H1 (cell line): ENCODE results near the gene TLR5. TPM values are rescaled to one million over a fixed set of nuclear protein-coding genes. Genes with fewer than 3 reads are reported as not detected.

Experiments
- CTCF ChIA-PET: fragments of 300-600 bp; sonication (Branson Sonifier 250); formaldehyde crosslinking; loops from one replicate; lab custom pipeline; 2021; ENCODE audit not compliant: partially characterized antibody; lab: Charles Lee
- POLR2A ChIA-PET: fragments of 300-600 bp; sonication (Branson Sonifier 250); formaldehyde crosslinking; loops from one replicate; lab custom pipeline; 2021; ENCODE audit warnings: inconsistent platforms; ENCODE audit not compliant: partially characterized antibody; lab: Charles Lee
- DNase-seq, 2 experiments: peaks; one replicate each; pipeline versions ENCODE4 v3.0.0 to v3.0.0-alpha.2; 2010 to 2022; ENCODE audit warnings: low spot score in 2 of 2, low read depth in 1 of 2, mixed read lengths in 1 of 2
- FAIRE-seq: peaks from 2 replicates; lab custom pipeline; 2011; peaks lifted over from hg19 to GRCh38; lab: Jason Lieb, UNC
- H2AFZ ChIP-seq: 2 replicates; pipeline ENCODE4 v1.8.1; 2012; ENCODE audit warnings: low read length, inconsistent platforms
- H2AK5ac ChIP-seq: 2 replicates; pipeline ENCODE4 v1.6.1; 2013; ENCODE audit warnings: low read depth, low read length
- H2BK120ac ChIP-seq: replicated peaks from 2 replicates; pipeline ENCODE3; 2013; ENCODE audit warnings: low read depth, low read length, inconsistent platforms
- H2BK12ac ChIP-seq: 2 replicates; pipeline ENCODE4 v1.6.1; 2013; ENCODE audit warnings: low read depth, low read length
- H2BK15ac ChIP-seq: 2 replicates; pipeline ENCODE4 v1.6.1; 2013; ENCODE audit warnings: low read length
- H2BK20ac ChIP-seq: 2 replicates; pipeline ENCODE4 v1.6.1; 2013; ENCODE audit warnings: low read length
- H2BK5ac ChIP-seq: 2 replicates; pipeline ENCODE4 v1.6.1; 2013; ENCODE audit warnings: low read depth, low read length
- H3K14ac ChIP-seq: 2 replicates; pipeline ENCODE4 v1.6.1; 2013; ENCODE audit warnings: inconsistent platforms; ENCODE audit not compliant: insufficient read length
- H3K18ac ChIP-seq: 2 replicates; pipeline ENCODE4 v1.6.1; 2013; ENCODE audit warnings: low read length; ENCODE audit errors: extremely low read depth
- H3K23ac ChIP-seq: 2 replicates; pipeline ENCODE4 v1.6.1; 2013; ENCODE audit warnings: inconsistent platforms; ENCODE audit not compliant: insufficient read length
- H3K23me2 ChIP-seq: 2 replicates; pipeline ENCODE4 v1.6.1; 2013; ENCODE audit warnings: low read depth, low read length
- H3K27ac ChIP-seq: 2 replicates; pipeline ENCODE4 v1.6.1; 2011; ENCODE audit warnings: low read depth, low read length, inconsistent platforms
- H3K27me3 ChIP-seq, 4 experiments: replicated peaks in 1 of 4; 1 replicate in 1 of 4; 2 replicates in 3 of 4; pipeline versions ENCODE4 v1.6.1 to v1.8.1; 2011 to 2013; ENCODE audit warnings: low read length in 3 of 4, mild to moderate bottlenecking in 3 of 4, inconsistent platforms in 2 of 4, mixed read lengths in 2 of 4, moderate library complexity in 1 of 4; ENCODE audit not compliant: control insufficient read depth in 3 of 4, insufficient read depth in 3 of 4; ENCODE audit errors: extremely low read depth in 1 of 4
- H3K36me3 ChIP-seq, 4 experiments: 2 replicates each; pipeline versions ENCODE4 v1.6.1 to v1.8.1; 2011 to 2013; ENCODE audit warnings: mild to moderate bottlenecking in 4 of 4, low read length in 3 of 4, moderate library complexity in 2 of 4, control low read depth in 1 of 4, inconsistent platforms in 1 of 4; ENCODE audit not compliant: insufficient read depth in 4 of 4, control insufficient read depth in 2 of 4
- H3K4ac ChIP-seq: replicated peaks from 2 replicates; pipeline ENCODE3; 2013; ENCODE audit warnings: low read length, low read depth, mixed read lengths, inconsistent platforms; ENCODE audit not compliant: insufficient read length
- H3K4me1 ChIP-seq, 4 experiments: replicated peaks in 1 of 4; 1 replicate in 1 of 4; 2 replicates in 3 of 4; pipeline versions ENCODE4 v1.6.1 to v1.8.1; 2011 to 2013; ENCODE audit warnings: low read length in 3 of 4, inconsistent platforms in 2 of 4, mixed read lengths in 1 of 4; ENCODE audit not compliant: insufficient read depth in 4 of 4, control insufficient read depth in 3 of 4
- H3K4me2 ChIP-seq, 2 experiments: 2 replicates each; pipeline versions ENCODE4 v1.6.1 to v1.8.1; 2011 to 2013; ENCODE audit warnings: low read depth in 2 of 2, low read length in 2 of 2, control low read depth in 1 of 2, inconsistent platforms in 1 of 2, mild to moderate bottlenecking in 1 of 2; ENCODE audit not compliant: insufficient read depth in 1 of 2
- H3K4me3 ChIP-seq, 4 experiments: fragments of 200-600, 300-600 bp in 1 of 4; sonication (generic), shearing (Covaris generic), sonication (Bioruptor Twin) in 1 of 4; 2 replicates each; pipeline versions ENCODE4 v1.5.1 to v1.8.1; 2011 to 2016; ENCODE audit warnings: low read length in 4 of 4, low read depth in 3 of 4, control low read depth in 2 of 4, inconsistent platforms in 2 of 4, mild to moderate bottlenecking in 2 of 4, mixed read lengths in 1 of 4, moderate library complexity in 1 of 4; ENCODE audit not compliant: insufficient read depth in 2 of 4; ENCODE audit errors: extremely low read depth in 1 of 4
- H3K56ac ChIP-seq: replicated peaks from 2 replicates; pipeline ENCODE3; 2013; ENCODE audit warnings: low read depth, mild to moderate bottlenecking, mixed read lengths, low read length, inconsistent platforms; ENCODE audit not compliant: insufficient read length
- H3K79me1 ChIP-seq: 2 replicates; pipeline ENCODE4 v1.6.1; 2013; ENCODE audit warnings: low read depth, low read length, control low read depth
- H3K79me2 ChIP-seq, 2 experiments: 2 replicates each; pipeline versions ENCODE4 v1.6.1 to v1.8.1; 2012 to 2013; ENCODE audit warnings: low read length in 2 of 2, mild to moderate bottlenecking in 2 of 2, inconsistent platforms in 1 of 2; ENCODE audit not compliant: insufficient read depth in 2 of 2, control insufficient read depth in 1 of 2
- H3K9ac ChIP-seq, 4 experiments: replicated peaks in 1 of 4; 1 replicate in 1 of 4; 2 replicates in 3 of 4; pipeline versions ENCODE4 v1.6.1 to v1.8.1; 2011 to 2013; ENCODE audit warnings: low read depth in 3 of 4, low read length in 3 of 4, control low read depth in 2 of 4, mild to moderate bottlenecking in 2 of 4, moderate library complexity in 2 of 4, inconsistent platforms in 1 of 4; ENCODE audit errors: extremely low read depth in 1 of 4
- H3K9me3 ChIP-seq, 2 experiments: 2 replicates each; pipeline versions ENCODE4 v1.6.1 to v1.8.1; 2012 to 2013; ENCODE audit warnings: mild to moderate bottlenecking in 2 of 2, moderate library complexity in 2 of 2, control low read depth in 1 of 2, inconsistent platforms in 1 of 2, low read depth in 1 of 2, low read length in 1 of 2, mixed read lengths in 1 of 2; ENCODE audit not compliant: insufficient read depth in 2 of 2
- H4K20me1 ChIP-seq, 2 experiments: replicated peaks in 1 of 2; 2 replicates each; pipeline versions ENCODE3 to v1.8.1; 2011 to 2013; ENCODE audit warnings: inconsistent platforms in 2 of 2, low read length in 2 of 2, mild to moderate bottlenecking in 1 of 2; ENCODE audit not compliant: insufficient read depth in 2 of 2, control insufficient read depth in 1 of 2
- H4K5ac ChIP-seq: 2 replicates; pipeline ENCODE4 v1.6.1; 2013; ENCODE audit warnings: low read length, low read depth, mixed read lengths, inconsistent platforms; ENCODE audit not compliant: insufficient read length
- H4K8ac ChIP-seq: 2 replicates; pipeline ENCODE4 v1.8.0; 2013; ENCODE audit warnings: mild to moderate bottlenecking, moderate library complexity, low read length, inconsistent platforms; ENCODE audit not compliant: insufficient read depth; ENCODE audit errors: extremely low read depth
- H4K91ac ChIP-seq: replicated peaks from 2 replicates; pipeline ENCODE3; 2013; ENCODE audit warnings: low read length, mixed read lengths, inconsistent platforms; ENCODE audit not compliant: insufficient read length
- KDM1A ChIP-seq: fragments of 200-600, 300-600 bp; sonication (generic); IDR thresholded peaks from 2 replicates; pipeline ENCODE4 v1.7.1; 2016; ENCODE audit warnings: mild to moderate bottlenecking, low read length, borderline replicate concordance
- POLR2AphosphoS5 ChIP-seq: IDR thresholded peaks from 2 replicates; pipeline ENCODE4 v1.6.1; 2011; ENCODE audit warnings: low read depth, low read length
- RAD21 ChIP-seq, 2 experiments: IDR thresholded peaks in 1 of 2; conservative IDR thresholded peaks in 1 of 2; 2 replicates each; pipeline ENCODE4 v1.6.1; 2011; ENCODE audit warnings: low read depth in 2 of 2, low read length in 2 of 2, improper control_type of control experiment in 1 of 2, inconsistent platforms in 1 of 2, mild to moderate bottlenecking in 1 of 2, moderate library complexity in 1 of 2
- WGBS, 2 experiments: shearing (Covaris generic) in 1 of 2; methylation state at CpG; one replicate each; pipeline versions ENCODE4 v1.1.6 to v1.1.7; 2013 to 2015; ENCODE audit warnings: low lambda C conversion rate in 2 of 2, mixed read lengths in 2 of 2, inconsistent platforms in 1 of 2, low coverage in 1 of 2, missing lambda C conversion rate in 1 of 2; ENCODE audit not compliant: insufficient replicate concordance in 2 of 2, insufficient coverage in 1 of 2, insufficient read length in 1 of 2; ENCODE audit errors: extremely low coverage in 1 of 2, missing lambda C conversion rate in 1 of 2; 5-methylcytosine and 5-hydroxymethylcytosine counted together
- polyA plus RNA-seq, 7 experiments: library from polyadenylated mRNA; depleted of rRNA in 3 of 7; stranded (reverse) in 5 of 7; unstranded in 2 of 7; fragments of >200 nt in 5 of 7; fragments of 200-250 nt in 2 of 7; gene quantifications; 1 replicate in 5 of 7; 2 replicates in 1 of 7; 4 replicates in 1 of 7; pipeline versions ENCODE4 v1.2.1 to v1.2.3, GENCODE V29; 2011 to 2013; ENCODE audit warnings: missing spikeins in 2 of 7, mixed read lengths in 2 of 7
- total RNA-seq: library from RNA; stranded (reverse); fragmentation: NEBNext Ultra II Directional; extraction: Animal tissue kit (Norgen Biotek cat#: 25700); gene quantifications from 2 replicates; pipeline ENCODE4 v1.2.1, GENCODE V29; 2021
- TF ChIP-seq, protein P1 (sequence below), 3 experiments: IDR thresholded peaks; 1 replicate in 2 of 3; 2 replicates in 1 of 3; pipeline versions ENCODE4 v1.5.1 to v1.6.1; 2011; ENCODE audit warnings: low read length in 3 of 3, mild to moderate bottlenecking in 3 of 3, inconsistent platforms in 2 of 3, low read depth in 1 of 3, moderate library complexity in 1 of 3; ENCODE audit not compliant: insufficient read depth in 1 of 3; ENCODE audit errors: control extremely low read depth in 1 of 3

TLR5 gene
- total and polyA plus RNA-seq, 2 of the 8 experiments (the other 6 are each of a cell fraction or from before 2014, with no cell fraction given), result 0.35 to 0.74 TPM

DNA sequence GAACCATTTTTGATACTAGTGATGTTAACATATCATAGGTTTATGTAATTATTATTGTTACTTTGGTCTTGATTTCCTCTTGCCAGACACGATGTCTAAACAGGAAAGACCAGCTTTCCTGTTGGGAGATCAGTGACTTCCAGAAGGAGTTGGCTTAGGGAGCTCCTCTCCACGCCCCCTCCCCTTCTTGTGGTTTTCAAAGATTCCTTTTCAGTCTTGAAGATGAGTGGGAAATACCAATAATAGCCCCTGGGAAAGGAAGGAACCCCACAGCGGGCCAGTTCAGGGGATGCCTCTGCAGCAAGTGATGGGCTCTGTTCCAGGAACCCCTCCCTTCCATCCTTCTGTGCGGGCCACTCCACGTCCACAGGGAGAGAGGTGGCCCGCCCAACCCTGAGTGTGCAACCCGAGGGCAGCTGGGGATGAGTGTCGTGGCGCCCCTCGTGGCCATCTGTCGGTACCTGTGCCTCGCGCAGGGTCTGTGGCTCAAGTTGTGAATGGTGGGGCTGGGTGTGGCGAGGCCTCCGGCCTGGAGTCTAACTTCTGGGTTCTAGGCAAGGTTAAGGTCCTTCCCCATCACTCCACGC lies 65.7 kb downstream of the TLR5 start:
- no peak overlapping the region for H3K4me3 ChIP-seq
- H2BK12ac ChIP-seq, result no peak overlapping the region
- H3K36me3 ChIP-seq, result no peaks in the 10 kb centered on the region
- no peaks in the 10 kb centered on the region for H3K27me3 ChIP-seq
- no peak overlapping the region for H2BK5ac ChIP-seq
- no peaks in the 10 kb centered on the region for H3K79me1 ChIP-seq
- H3K4me2 ChIP-seq, result no peak overlapping the region
- H3K79me2 ChIP-seq, result no peaks in the 10 kb centered on the region
- WGBS, 2 experiments, result 90% methylated on average over 16 of the region's 16 CpGs; no CpG with 5 or more reads in 1 of the 2 experiments
- POLR2A ChIA-PET, result interaction anchor here (1.0 to 6.2 kb wide), 7 partner anchors 19 to 66 kb away, joined by 4 to 43 read pairs (median 13); no protein-coding TSS in a partner anchor
- no peak overlapping the region for H2BK120ac ChIP-seq
- H3K4ac ChIP-seq, result no peak overlapping the region
- no peak overlapping the region for H3K56ac ChIP-seq
- no peaks in the 10 kb centered on the region for H3K23me2 ChIP-seq
- H3K4me1 ChIP-seq, result peaks cover 4 to 11% (median 7%) of the 10 kb centered on the region in 4 experiments
- no peak overlapping the region for H3K23ac ChIP-seq
- CTCF ChIA-PET, result interaction anchor here (0.5 to 18.1 kb wide), 14 partner anchors 9 to 1101 kb away, joined by 3 to 163 read pairs (median 4); no protein-coding TSS in a partner anchor
- no peak overlapping the region for H2BK15ac ChIP-seq
- H2BK20ac ChIP-seq, result peak overlapping the region; percentile 86; the same call in 1 of the 2 replicates
- no peak for TF ChIP-seq POLR2AphosphoS5
- no peak for TF ChIP-seq KDM1A
- TF ChIP-seq RAD21 (IDR thresholded peaks at IDR 0.05 in 1 of 2, conservative IDR thresholded peaks at IDR 0.05 in 1 of 2; ENCODE audit: low read depth in 2 of 2, low read length in 2 of 2), result peak; percentile 25 to 48; a peak in 2 of 4 replicates
- TF ChIP-seq, protein P1, sequence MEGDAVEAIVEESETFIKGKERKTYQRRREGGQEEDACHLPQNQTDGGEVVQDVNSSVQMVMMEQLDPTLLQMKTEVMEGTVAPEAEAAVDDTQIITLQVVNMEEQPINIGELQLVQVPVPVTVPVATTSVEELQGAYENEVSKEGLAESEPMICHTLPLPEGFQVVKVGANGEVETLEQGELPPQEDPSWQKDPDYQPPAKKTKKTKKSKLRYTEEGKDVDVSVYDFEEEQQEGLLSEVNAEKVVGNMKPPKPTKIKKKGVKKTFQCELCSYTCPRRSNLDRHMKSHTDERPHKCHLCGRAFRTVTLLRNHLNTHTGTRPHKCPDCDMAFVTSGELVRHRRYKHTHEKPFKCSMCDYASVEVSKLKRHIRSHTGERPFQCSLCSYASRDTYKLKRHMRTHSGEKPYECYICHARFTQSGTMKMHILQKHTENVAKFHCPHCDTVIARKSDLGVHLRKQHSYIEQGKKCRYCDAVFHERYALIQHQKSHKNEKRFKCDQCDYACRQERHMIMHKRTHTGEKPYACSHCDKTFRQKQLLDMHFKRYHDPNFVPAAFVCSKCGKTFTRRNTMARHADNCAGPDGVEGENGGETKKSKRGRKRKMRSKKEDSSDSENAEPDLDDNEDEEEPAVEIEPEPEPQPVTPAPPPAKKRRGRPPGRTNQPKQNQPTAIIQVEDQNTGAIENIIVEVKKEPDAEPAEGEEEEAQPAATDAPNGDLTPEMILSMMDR (IDR thresholded peaks at IDR 0.05; ENCODE audit: control extremely low read depth in 1 of 3, insufficient read depth in 1 of 3, low read depth in 1 of 3, low read length in 3 of 3), result peak in 2 of 3 experiments; percentile 41 to 53; a peak in 2 of 4 replicates
- DNase-seq, result no peak
- no peak overlapping the region for H3K9ac ChIP-seq
- H4K5ac ChIP-seq, result no peak overlapping the region
- no peaks in the 10 kb centered on the region for H4K20me1 ChIP-seq
- FAIRE-seq, result no peak
- H4K91ac ChIP-seq, result no peak overlapping the region
- H2AK5ac ChIP-seq, result no peak overlapping the region
- no peaks in the 10 kb centered on the region for H3K9me3 ChIP-seq
- no peak overlapping the region for H2AFZ ChIP-seq
- no peak overlapping the region for H3K14ac ChIP-seq
- 0 out of 2 replicates have a peak overlapping the region, but pooled peaks have one; percentile 13 for H3K18ac ChIP-seq
- no peak overlapping the region for H3K27ac ChIP-seq
- H4K8ac ChIP-seq, result no peak overlapping the region
